Activated CD4-positive, alpha-beta T cell treated with anti-CD3 and anti-CD28 coated beads, Interleukin-2, amount 50 U/mL, for 4 hours (primary cell): ENCODE results near the gene FBN1.

Experiments used
- DNase-seq, 2 experiments: peaks; one replicate each; pipeline ENCODE4 v3.0.0-alpha.2; 2020

The FBN1 gene

GRCh38 chr15:48547286-48547685 lies 98.2 kb downstream of the FBN1 start:
- no peak for DNase-seq

- DNase-seq: no peak
Measured at GRCh38 chr15:48546296-48546695, 99.2 kb downstream of the FBN1 start.

- no peak for DNase-seq
Measured at GRCh38 chr15:48544778-48545177, 100.7 kb downstream of the FBN1 start.

- no peak for DNase-seq
Measured at GRCh38 chr15:48541341-48542278, 103.9 kb downstream of the FBN1 start.

- DNase-seq: no peak
Measured at GRCh38 chr15:48540756-48541155, 104.8 kb downstream of the FBN1 start.

- no peak for DNase-seq
Measured at GRCh38 chr15:48538941-48539340, 106.6 kb downstream of the FBN1 start.

- DNase-seq: no peak
Measured at GRCh38 chr15:48537271-48538113, 108.0 kb downstream of the FBN1 start.

- no peak for DNase-seq
Measured at GRCh38 chr15:48536681-48537091, 108.8 kb downstream of the FBN1 start.

- DNase-seq: no peak
Measured at GRCh38 chr15:48533982-48534381, 111.5 kb downstream of the FBN1 start.

- no peak for DNase-seq
Measured at GRCh38 chr15:48532946-48533345, 112.6 kb downstream of the FBN1 start.

- DNase-seq: no peak
Measured at GRCh38 chr15:48530528-48530927, 115.0 kb downstream of the FBN1 start.

GRCh38 chr15:48528921-48529320 lies 116.6 kb downstream of the FBN1 start:
- no peak for DNase-seq

GRCh38 chr15:48527517-48527916 lies 118.0 kb downstream of the FBN1 start:
- DNase-seq: no peak

GRCh38 chr15:48522911-48523310 lies 122.6 kb downstream of the FBN1 start:
- DNase-seq: no peak

GRCh38 chr15:48522123-48522522 lies 123.4 kb downstream of the FBN1 start:
- no peak for DNase-seq

- DNase-seq: no peak
Measured at GRCh38 chr15:48520376-48521155, 124.9 kb downstream of the FBN1 start.

GRCh38 chr15:48516121-48516520 lies 129.4 kb downstream of the FBN1 start:
- DNase-seq: no peak

GRCh38 chr15:48515500-48515899 lies 130.0 kb downstream of the FBN1 start:
- DNase-seq: no peak

- no peak for DNase-seq
Measured at GRCh38 chr15:48514103-48514816, 131.2 kb downstream of the FBN1 start.

GRCh38 chr15:48510976-48511375 lies 134.5 kb downstream of the FBN1 start:
- no peak for DNase-seq

- no peak for DNase-seq
Measured at GRCh38 chr15:48507416-48508065, 138.0 kb downstream of the FBN1 start.

- no peak for DNase-seq
Measured at GRCh38 chr15:48505067-48505466, 140.4 kb downstream of the FBN1 start.
